Fibroblast of pulmonary artery (primary cell): Measurements from ENCODE around the gene GPR153.
"Not testable (repeated sequence)": the region's sequence is repeated elsewhere in the genome, so short reads cannot be mapped to it uniquely, and the experiment has no call there.

Experiments
- DNase-seq: peaks from one replicate; pipeline ENCODE4 v3.0.0-alpha.2; 2010; ENCODE audit warnings: low read depth
- H3K4me3 ChIP-seq: replicated peaks from 2 replicates; pipeline ENCODE4 v1.5.1; 2011; ENCODE audit warnings: low read depth, mild to moderate bottlenecking, control low read depth, low read length, moderate library complexity
- CTCF ChIP-seq: IDR thresholded peaks from 2 replicates; pipeline ENCODE4 v1.5.1; 2011; ENCODE audit warnings: mild to moderate bottlenecking, control low read depth, low read length, inconsistent platforms; ENCODE audit errors: missing control alignments

GPR153 gene

GRCh38 chr1:6225651-6226050 is 35.2 kb downstream of the GPR153 start:
- no peak for TF ChIP-seq CTCF
- DNase-seq, result no peak
- H3K4me3 ChIP-seq, result no peak overlapping the region

GRCh38 chr1:6224718-6225117 is 36.2 kb downstream of the GPR153 start:
- no peak for TF ChIP-seq CTCF
- DNase-seq, result no peak
- H3K4me3 ChIP-seq, result no peak overlapping the region

- no peak for DNase-seq
- no peak for TF ChIP-seq CTCF
Measured at GRCh38 chr1:6223617-6224016, 37.3 kb downstream of the GPR153 start.

GRCh38 chr1:6222636-6223035 is 38.3 kb downstream of the GPR153 start:
- no peak overlapping the region for H3K4me3 ChIP-seq
- DNase-seq, result peak; percentile 55
- TF ChIP-seq CTCF, result no peak

More at GRCh38 chr1:6223617-6224016, 37.3 kb downstream of the GPR153 start:
- H3K4me3 ChIP-seq, result no peak overlapping the region

- TF ChIP-seq CTCF, result no peak
- H3K4me3 ChIP-seq, result no peak overlapping the region
- DNase-seq, result no peak
Measured at GRCh38 chr1:6221210-6221784, 39.6 kb downstream of the GPR153 start.

- DNase-seq, result no peak
- TF ChIP-seq CTCF, result no peak
- H3K4me3 ChIP-seq, result no peak overlapping the region
Measured at GRCh38 chr1:6220236-6220635, 40.7 kb downstream of the GPR153 start.

GRCh38 chr1:6219641-6220040 is 41.3 kb downstream of the GPR153 start:
- H3K4me3 ChIP-seq, DNase-seq: not testable (repeated sequence)
